NCI-H510A treated with DMSO at 0.1 percent for 48 hours (cell line): ENCODE measurements around the gene PRXL2B.

ENCODE experiments used
- DNase-seq: peaks from one replicate; lab custom pipeline; 2025; lab: John Stamatoyannopoulos, UW

Gene PRXL2B

DNA sequence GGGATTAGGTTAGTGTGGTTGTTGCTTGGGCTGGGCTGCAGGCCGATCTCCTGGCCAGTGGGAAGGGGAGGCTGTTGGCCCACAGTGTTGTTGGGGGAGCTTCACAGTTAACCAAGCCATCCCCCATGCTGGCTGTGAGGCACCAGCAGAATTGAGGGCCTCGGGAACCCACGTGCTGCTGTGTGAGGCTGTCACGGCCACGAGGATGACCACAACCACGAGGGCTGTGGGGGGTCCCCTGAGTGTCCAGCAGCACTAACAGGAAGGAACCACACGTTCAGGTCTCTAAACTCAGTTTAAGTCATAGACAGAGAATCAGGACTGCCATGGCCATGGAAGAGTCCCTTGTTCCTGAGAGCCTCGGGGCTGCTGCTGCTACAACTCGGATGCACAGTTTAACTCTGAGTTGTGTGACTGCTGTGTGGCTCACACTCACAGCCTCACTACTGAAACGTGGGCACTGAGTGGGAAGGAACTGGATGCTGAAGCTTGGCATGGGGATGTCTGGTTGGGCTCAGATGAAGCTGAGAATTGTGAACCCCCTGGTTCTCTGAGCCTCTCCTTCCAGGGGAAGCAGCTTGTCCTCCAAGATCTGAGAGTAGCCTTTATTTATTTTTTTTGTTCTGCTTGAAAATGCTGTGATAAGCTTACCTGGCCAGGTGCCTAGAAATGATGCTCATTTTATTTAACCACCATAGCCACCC, 51.0 kb downstream of the PRXL2B start:
- DNase-seq, result no peak

GRCh38 chr1:2638466-2639115, 52.0 kb downstream of the PRXL2B start:
- no peak for DNase-seq

DNA sequence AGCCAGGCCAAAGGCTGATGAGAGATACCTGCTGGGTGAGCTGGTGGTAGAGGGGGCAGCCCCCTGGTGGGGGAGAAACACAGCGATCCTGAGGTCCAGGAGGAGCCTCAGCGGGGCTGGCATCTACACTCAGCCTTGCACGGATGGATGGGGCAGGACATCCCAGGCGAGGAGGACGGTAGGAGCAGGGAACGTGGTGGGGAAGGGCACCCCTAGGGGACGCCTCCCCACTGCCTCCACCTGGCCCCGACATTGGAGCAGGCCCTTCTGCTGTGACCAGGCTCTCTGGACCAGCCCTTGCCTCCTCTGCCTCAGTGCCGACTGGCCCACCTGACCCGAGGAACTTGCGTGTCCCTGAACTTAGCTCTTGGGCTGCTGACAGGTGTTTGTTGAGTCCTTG, 52.6 kb downstream of the PRXL2B start:
- DNase-seq, result no peak

- DNase-seq, result no peak
These were observed 53.3 kb downstream of the PRXL2B start for GRCh38 chr1:2639607-2640521.

DNA sequence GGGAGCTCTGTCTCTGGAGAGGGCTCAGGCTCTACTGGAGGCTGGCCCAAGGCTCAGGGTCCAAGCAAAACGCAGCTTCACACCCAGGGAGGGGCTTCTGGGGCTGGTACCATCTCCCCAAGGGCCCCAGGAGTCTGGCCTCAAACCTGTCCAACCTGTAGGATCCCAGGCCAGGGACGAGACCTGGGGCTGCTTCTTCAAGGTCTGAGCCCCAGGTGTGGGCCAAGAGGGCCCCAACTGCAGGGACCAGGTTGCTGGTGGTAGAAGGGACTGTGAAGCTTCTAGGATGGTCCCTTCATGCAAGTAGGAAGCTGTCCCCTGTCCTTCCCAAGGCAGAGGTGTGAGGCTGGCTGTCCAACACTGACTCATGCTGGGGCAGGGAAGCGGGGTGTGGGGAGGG, 54.0 kb downstream of the PRXL2B start:
- no peak for DNase-seq
